GM19025 (cell line): ENCODE measurements around the gene CRYBG2.
"Not testable (repeated sequence)": the region's sequence is repeated elsewhere in the genome, so short reads cannot be mapped to it uniquely, and the experiment has no call there.

ENCODE experiments used
- ATAC-seq: cut with Tn5 transposase; IDR thresholded peaks from one replicate; pipeline ENCODE4 v1.9.1; 2021; ENCODE audit warnings: mild to moderate bottlenecking, low read depth, moderate library complexity; ENCODE audit not compliant: unreplicated experiment

Gene CRYBG2

DNA sequence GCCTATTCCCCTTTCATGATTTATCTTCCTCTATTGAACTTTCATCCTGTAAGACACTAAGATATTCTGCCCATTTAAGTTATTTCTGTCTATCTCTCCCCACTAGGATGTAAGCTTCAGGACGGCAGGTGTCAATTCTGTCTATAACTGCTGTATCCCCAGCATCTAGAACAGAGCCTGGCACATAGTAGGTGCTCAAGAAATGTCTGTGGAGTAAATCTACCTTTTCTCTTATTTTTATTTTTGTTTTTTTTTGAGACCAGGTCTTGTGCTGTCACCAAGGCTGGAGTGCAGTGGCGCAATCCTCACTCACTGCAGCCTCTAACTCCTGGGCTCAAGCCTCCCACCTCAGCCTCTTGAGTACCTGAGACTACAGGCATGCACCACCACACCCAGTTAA lies 30.5 kb downstream of the CRYBG2 start:
- ATAC-seq, result no peak

GRCh38 chr1:26322042-26322331 lies 31.9 kb downstream of the CRYBG2 start:
- no peak for ATAC-seq

- peak; percentile 42 for ATAC-seq
These were observed 32.5 kb downstream of the CRYBG2 start for GRCh38 chr1:26321315-26322041.

- no peak for ATAC-seq
These were observed 33.0 kb downstream of the CRYBG2 start for GRCh38 chr1:26320896-26321295.

DNA sequence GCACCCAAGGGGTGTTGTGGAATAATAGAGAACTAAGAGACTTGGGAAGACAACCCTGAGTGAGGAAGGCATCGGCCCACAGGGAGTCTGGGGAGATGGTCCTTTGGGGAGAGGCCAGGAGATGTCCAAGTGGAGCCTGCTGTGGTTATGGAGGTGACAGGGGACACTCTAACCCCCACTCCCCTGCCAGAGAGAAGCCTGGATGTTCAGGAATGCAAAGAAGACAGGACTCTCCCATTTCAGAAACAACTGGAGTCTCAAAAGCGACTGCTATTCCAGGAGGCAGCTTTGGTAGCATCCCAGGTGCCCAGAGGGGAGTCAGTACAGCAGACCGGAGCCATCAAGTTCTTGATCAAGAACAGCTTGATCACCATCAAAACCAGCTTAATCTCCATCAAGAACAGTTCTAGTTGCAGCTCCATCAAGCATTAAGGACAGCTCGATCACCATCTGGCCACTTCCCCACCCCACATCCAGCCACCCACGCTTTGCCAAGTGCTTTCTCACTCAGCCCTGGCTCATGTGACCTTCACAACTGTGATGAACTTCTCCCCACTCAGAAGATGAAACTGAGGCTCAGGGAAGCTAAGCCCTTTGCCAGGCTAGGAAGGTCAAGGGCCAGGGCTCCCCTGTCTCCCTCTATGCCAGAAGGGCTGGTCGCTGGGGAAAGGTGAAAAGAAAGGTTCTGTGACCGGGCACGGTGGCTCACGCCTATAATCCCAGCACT lies 35.4 kb downstream of the CRYBG2 start:
- ATAC-seq, result no peak

DNA sequence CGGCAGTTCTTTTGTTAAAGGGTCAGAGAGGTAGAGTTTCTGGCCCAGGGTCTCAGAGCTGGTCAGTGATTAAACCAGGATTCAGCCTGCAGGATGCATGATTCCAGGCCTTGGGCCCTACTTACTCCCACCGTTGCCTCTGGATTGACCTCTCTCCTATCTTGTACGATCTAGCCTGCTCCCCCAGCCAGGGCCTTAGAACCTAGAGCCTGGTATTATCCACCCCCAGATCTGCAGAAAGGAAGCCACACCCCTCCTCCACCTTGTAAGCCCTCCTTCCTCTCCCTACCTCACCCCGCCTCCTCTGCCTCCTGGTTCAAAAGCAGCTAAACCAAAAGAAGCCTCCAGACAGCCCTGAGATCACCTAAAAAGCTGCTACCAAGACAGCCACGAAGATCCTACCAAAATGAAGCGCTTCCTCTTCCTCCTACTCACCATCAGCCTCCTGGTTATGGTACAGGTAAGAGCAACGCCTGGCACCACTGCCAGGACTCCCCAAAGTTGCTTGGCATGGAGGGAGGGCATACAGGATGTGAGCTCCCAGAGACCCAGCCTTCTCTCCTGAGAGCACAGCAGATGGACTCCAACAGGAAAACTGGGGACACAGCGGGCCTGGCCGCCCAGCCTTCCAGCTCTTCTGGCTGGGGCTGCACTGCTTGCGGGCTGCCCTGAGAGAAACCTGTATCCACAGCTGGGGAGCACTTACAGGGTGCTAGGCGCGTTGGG lies 36.2 kb downstream of the CRYBG2 start, which contains the start of gene CD52:
Gene CD52, plus strand, starts transcription at position 347 of the 726 bp plus-strand sequence. Its CDS starts 60 bp downstream, at position 407.
- peak; percentile 32 for ATAC-seq

GRCh38 chr1:26317146-26317545 lies 36.8 kb downstream of the CRYBG2 start:
- no peak for ATAC-seq

GRCh38 chr1:26315874-26316850 lies 37.8 kb downstream of the CRYBG2 start:
- no peak for ATAC-seq

DNA sequence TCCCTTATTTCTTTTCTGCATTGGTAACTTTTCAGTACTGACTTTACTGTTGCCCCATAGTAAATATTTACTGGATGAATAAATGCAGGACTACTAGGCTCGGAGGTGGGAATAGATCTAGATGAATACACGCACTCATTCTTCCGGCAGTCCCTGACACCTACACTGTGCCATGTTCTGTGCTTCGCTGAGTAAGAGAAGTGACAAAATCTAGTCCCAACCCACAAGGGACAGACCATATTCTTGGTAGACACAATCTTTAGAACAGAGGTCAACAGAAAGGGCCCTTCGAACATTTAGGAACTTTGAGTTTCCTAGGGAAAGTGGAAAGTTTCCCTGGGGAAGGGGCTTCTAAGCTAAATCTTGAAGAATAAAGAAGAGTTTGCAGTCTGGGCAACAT lies 39.4 kb downstream of the CRYBG2 start:
- ATAC-seq, result no peak

DNA sequence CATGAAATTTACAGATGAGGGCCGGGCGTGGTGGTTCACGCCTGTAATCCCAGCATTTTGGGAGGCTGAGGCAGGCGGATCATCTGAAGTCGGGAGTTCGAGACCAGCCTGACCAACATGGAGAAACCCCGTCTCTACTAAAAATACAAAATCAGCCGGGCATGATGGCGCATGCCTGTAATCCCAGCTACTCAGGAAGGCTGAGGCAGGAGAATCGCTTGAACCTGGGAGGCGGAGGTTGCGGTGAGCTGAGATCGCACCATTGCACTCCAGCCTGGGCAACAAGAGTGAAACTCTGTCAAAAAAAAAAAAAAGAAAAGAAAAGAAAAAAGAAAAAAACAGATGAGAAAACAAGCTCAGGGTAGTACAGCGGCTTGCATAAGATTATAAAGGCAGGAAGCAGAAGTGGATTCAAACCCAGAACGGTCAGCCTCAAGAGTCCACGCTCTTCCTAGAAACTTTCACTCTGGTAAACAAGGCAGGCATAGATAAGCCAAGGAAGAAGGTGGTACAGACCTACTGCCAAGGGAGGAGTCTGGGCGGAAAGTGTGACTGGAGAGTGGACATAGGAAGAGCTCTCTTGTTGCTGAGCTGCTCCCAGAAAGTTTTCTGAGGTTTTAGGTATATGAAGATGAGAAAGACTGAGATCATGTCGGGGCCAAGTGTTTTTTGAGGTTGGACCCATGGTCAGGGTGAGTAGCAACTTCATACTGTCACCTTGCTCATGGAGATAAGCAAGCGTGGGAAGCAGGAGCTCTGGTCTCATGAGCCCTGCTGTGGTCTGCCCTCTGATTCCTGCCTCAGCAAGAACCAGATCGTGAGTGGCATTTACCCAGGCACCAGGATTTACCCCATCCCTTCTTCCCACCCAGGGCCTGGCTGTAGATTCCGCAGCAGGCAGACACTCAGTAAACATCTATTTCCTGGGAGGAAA lies 45.7 kb downstream of the CRYBG2 start:
- ATAC-seq, result not testable (repeated sequence)

- ATAC-seq, result no peak
These were observed 46.6 kb downstream of the CRYBG2 start for GRCh38 chr1:26307363-26307781.

DNA sequence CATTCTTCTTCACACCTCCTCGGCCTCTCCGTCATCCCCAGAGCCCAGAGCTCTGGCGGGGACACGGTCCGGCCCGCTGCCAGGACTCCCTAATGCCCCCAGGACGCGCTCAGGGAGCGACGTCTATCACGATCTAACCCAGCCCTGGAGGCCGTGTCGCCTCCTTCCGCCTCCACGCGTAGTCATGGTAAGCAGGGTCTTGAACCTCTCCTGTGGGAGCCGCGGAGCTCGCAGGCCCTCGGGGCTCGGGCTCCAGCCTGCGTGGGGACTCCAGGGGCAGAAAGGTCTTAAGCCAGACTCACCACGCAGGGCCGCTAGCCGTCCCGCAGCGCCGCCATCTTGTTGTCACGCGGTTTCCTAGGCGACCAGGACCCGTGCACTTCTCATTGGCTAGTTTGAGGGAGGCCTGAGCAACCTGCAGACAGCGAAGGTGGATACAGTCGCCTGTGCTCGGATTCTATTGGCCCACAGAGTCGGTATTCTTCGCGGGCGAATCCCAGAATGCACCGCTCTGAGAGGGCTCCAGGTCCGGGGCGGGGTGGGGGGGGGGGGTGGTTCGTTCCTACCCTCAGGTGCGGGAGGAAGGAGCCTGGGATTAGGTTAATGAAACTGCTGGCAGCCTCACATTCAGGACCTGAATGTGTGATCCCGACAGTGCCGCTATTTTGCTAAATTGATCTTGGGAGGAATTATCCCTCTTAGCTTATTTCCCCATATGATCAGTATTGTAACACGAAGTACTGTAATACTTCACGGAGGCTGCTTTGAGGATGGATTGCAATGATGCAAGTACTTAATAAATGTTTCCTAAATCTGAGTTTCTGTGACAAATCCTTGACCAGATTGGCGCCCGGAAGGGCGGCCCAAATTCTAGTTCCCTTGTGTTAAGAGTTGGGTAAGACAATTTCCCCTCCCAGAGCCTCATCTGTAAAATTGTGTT lies 47.4 kb downstream of the CRYBG2 start, which contains the start of gene UBXN11:
Gene UBXN11, minus strand, starts transcription at position 347 of the 940 bp plus-strand sequence. CDS start 3,753 bp downstream, outside the sequence.
- ATAC-seq, result peak; percentile 98

- no peak for ATAC-seq
These were observed 48.2 kb downstream of the CRYBG2 start for GRCh38 chr1:26305667-26306289.

DNA sequence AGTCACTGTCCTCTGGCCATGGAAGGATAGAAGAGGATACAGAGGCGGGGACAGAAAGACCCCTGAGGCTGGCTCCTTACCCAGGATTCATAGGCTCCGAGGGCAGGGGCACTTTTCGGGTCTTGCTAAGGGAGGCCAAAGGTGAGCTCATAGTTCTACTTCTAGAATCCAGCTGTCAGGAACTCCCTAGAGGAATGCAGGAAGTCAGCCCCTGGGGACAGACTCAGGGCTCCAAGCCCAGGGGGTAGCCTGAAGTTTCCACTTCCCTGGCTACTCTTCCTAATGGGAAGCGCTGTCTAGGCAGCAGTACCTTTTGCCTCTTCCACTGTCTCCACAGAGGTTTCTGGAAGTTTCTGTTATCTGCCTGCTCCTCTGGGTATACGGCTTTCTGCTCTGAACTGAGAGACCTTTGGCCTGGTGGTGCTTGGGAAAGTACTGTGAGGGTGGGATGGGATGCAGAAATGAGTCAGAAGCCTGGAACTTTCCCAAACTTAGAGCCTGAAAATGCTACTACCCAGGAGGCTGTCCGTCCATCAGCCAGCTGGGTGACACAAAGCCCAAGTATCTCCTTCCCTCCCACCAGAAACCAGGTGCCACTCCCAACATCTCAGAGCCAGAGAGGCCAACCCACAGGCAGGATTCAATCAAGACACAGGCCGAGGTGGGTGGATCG lies 51.1 kb downstream of the CRYBG2 start:
- ATAC-seq, result no peak

- no peak for ATAC-seq
These were observed 53.2 kb downstream of the CRYBG2 start for GRCh38 chr1:26300578-26301275.

DNA sequence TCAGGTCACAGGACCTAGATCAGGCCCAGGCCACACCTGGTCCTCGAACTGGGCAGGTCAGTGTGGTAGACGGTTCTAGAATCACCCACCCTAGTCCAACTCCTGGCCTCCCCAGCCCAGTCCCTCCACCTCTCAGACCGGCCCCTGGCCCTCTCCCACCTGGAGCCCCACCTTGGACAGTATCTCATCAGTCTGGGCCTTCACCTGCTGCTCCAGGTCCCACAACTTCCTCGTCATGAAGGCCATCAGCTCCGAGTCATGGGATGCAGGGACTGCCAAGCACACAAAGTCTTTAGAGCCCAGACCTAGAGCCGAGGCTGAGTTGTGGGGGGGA lies 56.2 kb downstream of the CRYBG2 start:
- no peak for ATAC-seq
